Measurements from ENCODE around the gene MYO9B. TPM values are rescaled to one million over a fixed set of nuclear protein-coding genes. Genes with fewer than 3 reads are reported as not detected.

The MYO9B gene
- total and polyA plus RNA-seq, 9 of the 15 experiments (the other 6 are each of a cell fraction or from before 2014, with no cell fraction given), result 2.4 to 77.6 (median 23.0) TPM

DNA sequence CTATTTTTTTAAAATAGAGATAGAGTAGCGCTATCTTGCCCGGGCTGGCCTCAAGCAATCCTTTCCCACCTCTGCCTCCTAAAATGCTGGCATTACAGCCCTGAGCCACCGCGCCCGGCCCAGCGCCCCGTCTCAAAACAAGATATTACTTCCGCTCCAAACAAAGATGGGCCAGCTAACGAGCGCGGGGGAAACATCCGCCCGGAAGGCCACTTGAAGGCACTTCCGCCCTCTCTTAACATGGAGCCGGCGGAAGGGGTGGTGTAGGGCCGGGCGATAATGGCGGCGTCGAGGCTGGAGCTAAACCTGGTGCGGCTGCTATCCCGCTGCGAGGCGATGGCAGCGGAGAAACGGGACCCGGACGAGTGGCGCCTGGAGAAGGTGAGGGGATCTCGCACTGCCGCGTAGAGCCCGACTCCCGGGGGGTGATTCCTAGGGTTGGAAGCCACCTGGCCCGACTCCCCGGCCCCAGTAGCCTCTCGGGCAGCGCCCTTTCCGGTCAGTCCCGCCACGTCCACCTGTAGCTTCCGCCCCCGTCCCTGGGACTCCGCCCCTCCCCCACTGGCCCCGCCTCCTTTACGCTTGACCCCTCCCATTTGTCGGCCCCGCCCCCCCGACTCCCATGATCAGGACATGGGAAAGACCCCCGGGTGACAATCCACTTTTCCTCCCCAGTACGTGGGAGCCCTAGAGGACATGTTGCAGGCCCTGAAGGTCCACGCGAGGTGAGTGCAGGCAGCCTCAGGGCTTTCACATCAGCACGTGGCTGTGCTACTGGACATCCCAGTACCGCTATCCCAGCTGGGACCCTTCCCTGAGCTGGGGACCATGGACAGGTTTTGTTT lies 139.8 kb downstream of the MYO9B start, which contains the start of gene USE1 (continued):
- TF ChIP-seq HDAC6 (IDR thresholded peaks at IDR 0.05; ENCODE audit: low read depth, low read length), result no peak
- no peak for TF ChIP-seq KDM1A (IDR thresholded peaks at IDR 0.05)
- TF ChIP-seq SP1 (CRISPR knock-in tag; IDR thresholded peaks at IDR 0.05), result peak; percentile 94
- no peak for TF ChIP-seq SRSF9 (IDR thresholded peaks at IDR 0.05; ENCODE audit: borderline replicate concordance, low read depth, low read length)
- no peak for TF ChIP-seq ZNF121 (CRISPR knock-in tag; conservative IDR thresholded peaks at IDR 0.05)
- TF ChIP-seq NR4A1 (CRISPR knock-in tag; IDR thresholded peaks at IDR 0.05), result no peak
- TF ChIP-seq NR4A1 (tag; IDR thresholded peaks at IDR 0.05), result 0 out of 2 replicates have a peak, but pooled peaks have one; percentile 29
- TF ChIP-seq MAZ (CRISPR knock-in tag; conservative IDR thresholded peaks at IDR 0.05 in 1 of 2, IDR thresholded peaks at IDR 0.05 in 1 of 2), result peak; percentile 75 to 92; a peak in 3 of 4 replicates
- no peak; the same call in 1 of the 2 replicates for TF ChIP-seq ERF (CRISPR knock-in tag; IDR thresholded peaks at IDR 0.05)
- TF ChIP-seq ZNF239 (CRISPR knock-in tag; IDR thresholded peaks at IDR 0.05), result no peak
- TF ChIP-seq ZNF668 (CRISPR knock-in tag; IDR thresholded peaks at IDR 0.05), result no peak
- TF ChIP-seq HNRNPL (IDR thresholded peaks at IDR 0.05; ENCODE audit: low read depth, low read length), result no peak
- no peak for TF ChIP-seq KDM2B (CRISPR knock-in tag; IDR thresholded peaks at IDR 0.05)
- no peak for TF ChIP-seq HDAC8 (tag; IDR thresholded peaks at IDR 0.05)
- TF ChIP-seq NR2F6 (CRISPR knock-in tag; IDR thresholded peaks at IDR 0.05), result no peak
- peak; percentile 84 for TF ChIP-seq VEZF1 (CRISPR knock-in tag; IDR thresholded peaks at IDR 0.05)
- TF ChIP-seq ZNF12 (CRISPR knock-in tag; IDR thresholded peaks at IDR 0.05), result 0 out of 2 replicates have a peak, but pooled peaks have one; percentile 28
- TF ChIP-seq E2F3 (CRISPR knock-in tag; IDR thresholded peaks at IDR 0.05), result peak; percentile 72; the same call in 1 of the 2 replicates
- TF ChIP-seq ZKSCAN1 (IDR thresholded peaks at IDR 0.05; ENCODE audit: low read depth, low read length), result no peak
- TF ChIP-seq, protein P1, sequence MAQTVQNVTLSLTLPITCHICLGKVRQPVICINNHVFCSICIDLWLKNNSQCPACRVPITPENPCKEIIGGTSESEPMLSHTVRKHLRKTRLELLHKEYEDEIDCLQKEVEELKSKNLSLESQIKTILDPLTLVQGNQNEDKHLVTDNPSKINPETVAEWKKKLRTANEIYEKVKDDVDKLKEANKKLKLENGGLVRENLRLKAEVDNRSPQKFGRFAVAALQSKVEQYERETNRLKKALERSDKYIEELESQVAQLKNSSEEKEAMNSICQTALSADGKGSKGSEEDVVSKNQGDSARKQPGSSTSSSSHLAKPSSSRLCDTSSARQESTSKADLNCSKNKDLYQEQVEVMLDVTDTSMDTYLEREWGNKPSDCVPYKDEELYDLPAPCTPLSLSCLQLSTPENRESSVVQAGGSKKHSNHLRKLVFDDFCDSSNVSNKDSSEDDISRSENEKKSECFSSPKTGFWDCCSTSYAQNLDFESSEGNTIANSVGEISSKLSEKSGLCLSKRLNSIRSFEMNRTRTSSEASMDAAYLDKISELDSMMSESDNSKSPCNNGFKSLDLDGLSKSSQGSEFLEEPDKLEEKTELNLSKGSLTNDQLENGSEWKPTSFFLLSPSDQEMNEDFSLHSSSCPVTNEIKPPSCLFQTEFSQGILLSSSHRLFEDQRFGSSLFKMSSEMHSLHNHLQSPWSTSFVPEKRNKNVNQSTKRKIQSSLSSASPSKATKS (CRISPR knock-in tag; IDR thresholded peaks at IDR 0.05), result no peak
- no peak for TF ChIP-seq ZNF184 (CRISPR knock-in tag; IDR thresholded peaks at IDR 0.05)
- TF ChIP-seq MTF1 (CRISPR knock-in tag; IDR thresholded peaks at IDR 0.05; ENCODE audit: borderline replicate concordance), result no peak
- peak; percentile 98 for TF ChIP-seq TAF7 (tag; IDR thresholded peaks at IDR 0.05)
